Loucy (cell line): ENCODE measurements around the gene NCKAP5.

Experiments
- EZH2phosphoT487 ChIP-seq: fragments of 200-600 bp; IDR thresholded peaks from 2 replicates; pipeline ENCODE4 v1.6.1; 2018; ENCODE audit warnings: antibody characterized with exemption, mild to moderate bottlenecking, moderate library complexity, borderline replicate concordance
- TF ChIP-seq, protein P1 (sequence below): fragments of 200-600 bp; sonication (generic); conservative IDR thresholded peaks from 2 replicates; pipeline ENCODE4 v1.5.1; 2014; ENCODE audit warnings: mild to moderate bottlenecking, antibody characterized with exemption, low read length

- TF ChIP-seq, protein P1, sequence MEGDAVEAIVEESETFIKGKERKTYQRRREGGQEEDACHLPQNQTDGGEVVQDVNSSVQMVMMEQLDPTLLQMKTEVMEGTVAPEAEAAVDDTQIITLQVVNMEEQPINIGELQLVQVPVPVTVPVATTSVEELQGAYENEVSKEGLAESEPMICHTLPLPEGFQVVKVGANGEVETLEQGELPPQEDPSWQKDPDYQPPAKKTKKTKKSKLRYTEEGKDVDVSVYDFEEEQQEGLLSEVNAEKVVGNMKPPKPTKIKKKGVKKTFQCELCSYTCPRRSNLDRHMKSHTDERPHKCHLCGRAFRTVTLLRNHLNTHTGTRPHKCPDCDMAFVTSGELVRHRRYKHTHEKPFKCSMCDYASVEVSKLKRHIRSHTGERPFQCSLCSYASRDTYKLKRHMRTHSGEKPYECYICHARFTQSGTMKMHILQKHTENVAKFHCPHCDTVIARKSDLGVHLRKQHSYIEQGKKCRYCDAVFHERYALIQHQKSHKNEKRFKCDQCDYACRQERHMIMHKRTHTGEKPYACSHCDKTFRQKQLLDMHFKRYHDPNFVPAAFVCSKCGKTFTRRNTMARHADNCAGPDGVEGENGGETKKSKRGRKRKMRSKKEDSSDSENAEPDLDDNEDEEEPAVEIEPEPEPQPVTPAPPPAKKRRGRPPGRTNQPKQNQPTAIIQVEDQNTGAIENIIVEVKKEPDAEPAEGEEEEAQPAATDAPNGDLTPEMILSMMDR: no peak
- TF ChIP-seq EZH2phosphoT487: no peak
Observed at GRCh38 chr2:132793532-132793931, 774.7 kb downstream of the NCKAP5 start.
